NCI-H446 (cell line): ENCODE data around the gene GTPBP3.
"Not testable (repeated sequence)": the region's sequence is repeated elsewhere in the genome, so short reads cannot be mapped to it uniquely, and the experiment has no call there.

Experiments
- DNase-seq, 2 experiments: peaks; one replicate each; lab custom pipeline; 2025; lab: John Stamatoyannopoulos, UW

GTPBP3 gene

GRCh38 chr19:17341845-17342244 is 4.5 kb downstream of the GTPBP3 start:
- no peak for DNase-seq

- DNase-seq, result peak; percentile 11 to 75
Measured at GRCh38 chr19:17346109-17346671, 8.8 kb downstream of the GTPBP3 start.

- no peak for DNase-seq
Measured at GRCh38 chr19:17347361-17347760, 10.0 kb downstream of the GTPBP3 start.

- DNase-seq, result no peak
Measured at GRCh38 chr19:17347877-17348276, 10.5 kb downstream of the GTPBP3 start.

- DNase-seq, result peak in 1 of 2 experiments; percentile 53
Measured at GRCh38 chr19:17348700-17349099, 11.3 kb downstream of the GTPBP3 start.

GRCh38 chr19:17351815-17352435 is 14.6 kb downstream of the GTPBP3 start:
- no peak for DNase-seq

- DNase-seq, result peak in 1 of 2 experiments; percentile 21
Measured at GRCh38 chr19:17352608-17353280, 15.4 kb downstream of the GTPBP3 start.

GRCh38 chr19:17353386-17353785 is 16.0 kb downstream of the GTPBP3 start:
- DNase-seq, result no peak

GRCh38 chr19:17357078-17357666 is 19.8 kb downstream of the GTPBP3 start:
- DNase-seq, result no peak

- DNase-seq, result no peak
Measured at GRCh38 chr19:17357724-17358123, 20.4 kb downstream of the GTPBP3 start.

- DNase-seq, result no peak
Measured at GRCh38 chr19:17358395-17358794, 21.0 kb downstream of the GTPBP3 start.

- no peak for DNase-seq
Measured at GRCh38 chr19:17359905-17360800, 22.8 kb downstream of the GTPBP3 start.

- not testable (repeated sequence) for DNase-seq
Measured at GRCh38 chr19:17363852-17364605, 26.7 kb downstream of the GTPBP3 start.

- DNase-seq, result no peak
Measured at GRCh38 chr19:17365361-17365760, 28.0 kb downstream of the GTPBP3 start.

- DNase-seq, result no peak
Measured at GRCh38 chr19:17370026-17370587, 32.8 kb downstream of the GTPBP3 start.

GRCh38 chr19:17376935-17377600 is 39.7 kb downstream of the GTPBP3 start, which contains the start of gene PLVAP:
PLVAP (minus strand) TSS chr19:17377342; CDS start chr19:17377288, 54 bp downstream.
- no peak for DNase-seq

GRCh38 chr19:17378271-17378670 is 40.9 kb downstream of the GTPBP3 start:
- DNase-seq, result no peak

- DNase-seq, result no peak
Measured at GRCh38 chr19:17379221-17379631, 41.9 kb downstream of the GTPBP3 start.

GRCh38 chr19:17380426-17381138 is 43.2 kb downstream of the GTPBP3 start:
- DNase-seq, result no peak
